Ascending aorta (tissue), 2 donors: ENCODE results near the gene RNF187. TPM values are rescaled to one million over a fixed set of nuclear protein-coding genes. Genes with fewer than 3 reads are reported as not detected.

Source experiments
- DNase-seq, 2 donors: peaks; one replicate each; pipeline ENCODE4 v3.0.0-alpha.2; 2019; ENCODE audit warnings: low spot score in 2 of 2
- H3K27ac ChIP-seq, 2 donors: fragments of 200-600 bp; sonication (generic); one replicate each; pipeline ENCODE4 v1.5.1; 2016 to 2017; ENCODE audit warnings: mild to moderate bottlenecking in 1 of 2
- H3K27me3 ChIP-seq: fragments of 200-600 bp; sonication (generic); one replicate; pipeline ENCODE4 v1.5.1; 2017
- H3K36me3 ChIP-seq, 2 donors: fragments of 200-600 bp; sonication (generic); one replicate each; pipeline ENCODE4 v1.5.1; 2016
- H3K4me1 ChIP-seq, 2 donors: fragments of 200-600 bp; sonication (generic); one replicate each; pipeline ENCODE4 v1.5.1; 2016 to 2017; ENCODE audit warnings: mild to moderate bottlenecking in 1 of 2
- H3K4me3 ChIP-seq, 2 donors: fragments of 200-600 bp; sonication (generic); one replicate each; pipeline ENCODE4 v1.5.1; 2016 to 2017; ENCODE audit warnings: mild to moderate bottlenecking in 1 of 2
- H3K9me3 ChIP-seq, 2 donors: fragments of 200-600 bp; sonication (generic); one replicate each; pipeline ENCODE4 v1.5.1; 2016
- intact Hi-C: fragments of 100-400 bp; cut with DNase I; formaldehyde crosslinking; loops from one replicate; pipeline ENCODE4 v1.15.1; 2023
- total RNA-seq: library from RNA; depleted of rRNA; stranded (reverse); fragments of >200 nt; gene quantifications from one replicate; pipeline ENCODE4 v1.1.0, GENCODE V29; 2016
- TF ChIP-seq, protein P1 (sequence below), 3 experiments: fragments of 200-600 bp in 2 of 3; fragments of 450-650 bp in 1 of 3; sonication (generic) in 2 of 3; IDR thresholded peaks; one replicate each; pipeline ENCODE4 v1.5.1; 2016 to 2019; ENCODE audit warnings: antibody characterized with exemption in 3 of 3, mild to moderate bottlenecking in 1 of 3, moderate library complexity in 1 of 3

Gene RNF187
- total RNA-seq, 1 donor from 2014 or later, result 24.3 TPM

DNA sequence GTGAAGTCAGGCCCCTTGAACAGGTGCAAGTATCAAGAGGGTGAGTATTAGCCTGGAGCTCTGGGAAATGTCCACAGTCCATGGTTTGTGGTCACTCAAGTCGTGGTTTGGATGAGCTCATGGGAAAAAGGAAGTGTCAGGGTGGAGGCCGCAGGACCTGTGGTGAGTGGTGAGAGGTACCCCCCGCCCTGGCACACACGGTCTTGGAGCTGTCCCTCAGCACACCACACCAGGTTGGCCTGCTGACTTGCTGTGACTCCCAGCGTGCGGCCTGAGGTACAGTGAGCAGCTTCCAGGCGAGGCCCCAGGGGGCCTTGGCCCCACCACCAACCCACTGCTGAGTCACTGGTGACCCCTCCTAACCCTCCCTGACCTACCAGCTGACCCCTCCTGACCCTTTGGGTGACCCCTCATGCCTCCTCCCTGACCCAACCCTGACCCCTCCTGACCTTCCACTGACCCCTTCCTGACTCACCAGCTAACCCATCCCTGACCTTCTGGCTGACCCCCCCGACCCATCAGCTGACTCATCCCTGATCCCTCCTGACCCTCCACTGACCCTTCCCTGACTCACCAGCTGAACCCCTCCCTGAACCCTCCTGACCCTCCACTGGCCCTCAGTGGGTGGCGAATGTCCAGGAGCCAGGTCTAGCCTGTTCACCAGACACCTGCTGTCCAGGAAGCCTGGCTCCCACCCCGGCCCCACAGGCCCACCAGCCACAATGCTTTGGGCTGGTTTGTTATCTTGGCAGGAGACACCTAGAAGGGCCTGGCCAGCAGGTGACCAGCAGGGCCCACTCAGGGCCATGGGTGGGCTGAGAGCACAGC lies 34.8 kb upstream of the RNF187 start:
- intact Hi-C loops, result no loop called here
- Histone ChIP-seq H3K4me3 (no peak overlapping the region), H3K27me3 (no peaks in the 10 kb centered on the region), H3K4me1 (peaks cover 0 to 4% of the 10 kb centered on the region in 2 donors), H3K9me3 (no peaks in the 10 kb centered on the region), H3K36me3 (no peaks in the 10 kb centered on the region), H3K27ac (no peak overlapping the region)
- TF ChIP-seq, protein P1, sequence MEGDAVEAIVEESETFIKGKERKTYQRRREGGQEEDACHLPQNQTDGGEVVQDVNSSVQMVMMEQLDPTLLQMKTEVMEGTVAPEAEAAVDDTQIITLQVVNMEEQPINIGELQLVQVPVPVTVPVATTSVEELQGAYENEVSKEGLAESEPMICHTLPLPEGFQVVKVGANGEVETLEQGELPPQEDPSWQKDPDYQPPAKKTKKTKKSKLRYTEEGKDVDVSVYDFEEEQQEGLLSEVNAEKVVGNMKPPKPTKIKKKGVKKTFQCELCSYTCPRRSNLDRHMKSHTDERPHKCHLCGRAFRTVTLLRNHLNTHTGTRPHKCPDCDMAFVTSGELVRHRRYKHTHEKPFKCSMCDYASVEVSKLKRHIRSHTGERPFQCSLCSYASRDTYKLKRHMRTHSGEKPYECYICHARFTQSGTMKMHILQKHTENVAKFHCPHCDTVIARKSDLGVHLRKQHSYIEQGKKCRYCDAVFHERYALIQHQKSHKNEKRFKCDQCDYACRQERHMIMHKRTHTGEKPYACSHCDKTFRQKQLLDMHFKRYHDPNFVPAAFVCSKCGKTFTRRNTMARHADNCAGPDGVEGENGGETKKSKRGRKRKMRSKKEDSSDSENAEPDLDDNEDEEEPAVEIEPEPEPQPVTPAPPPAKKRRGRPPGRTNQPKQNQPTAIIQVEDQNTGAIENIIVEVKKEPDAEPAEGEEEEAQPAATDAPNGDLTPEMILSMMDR (IDR thresholded peaks at IDR 0.05), result no peak
- DNase-seq, result no peak

GRCh38 chr1:228453022-228453560 lies 34.1 kb upstream of the RNF187 start:
- no peak for DNase-seq
- no peaks in the 10 kb centered on the region for H3K27me3 ChIP-seq
- H3K9me3 ChIP-seq, result no peaks in the 10 kb centered on the region
- H3K4me3 ChIP-seq, result no peak overlapping the region
- TF ChIP-seq, protein P1 (IDR thresholded peaks at IDR 0.05), result no peak
- intact Hi-C loops, result no loop called here
- H3K36me3 ChIP-seq, result no peaks in the 10 kb centered on the region
- peaks cover 0 to 8% of the 10 kb centered on the region in 2 donors for H3K4me1 ChIP-seq
- no peak overlapping the region for H3K27ac ChIP-seq

- no peaks in the 10 kb centered on the region for H3K36me3 ChIP-seq
- H3K4me3 ChIP-seq, result no peak overlapping the region
- TF ChIP-seq, protein P1 (IDR thresholded peaks at IDR 0.05), result no peak
- no peak for DNase-seq
- H3K9me3 ChIP-seq, result no peaks in the 10 kb centered on the region
- intact Hi-C loops, result no loop called here
- no peak overlapping the region for H3K27ac ChIP-seq
- H3K27me3 ChIP-seq, result no peaks in the 10 kb centered on the region
- peaks cover 0 to 8% of the 10 kb centered on the region in 2 donors for H3K4me1 ChIP-seq
Measured at GRCh38 chr1:228453614-228454013, 33.6 kb upstream of the RNF187 start.

DNA sequence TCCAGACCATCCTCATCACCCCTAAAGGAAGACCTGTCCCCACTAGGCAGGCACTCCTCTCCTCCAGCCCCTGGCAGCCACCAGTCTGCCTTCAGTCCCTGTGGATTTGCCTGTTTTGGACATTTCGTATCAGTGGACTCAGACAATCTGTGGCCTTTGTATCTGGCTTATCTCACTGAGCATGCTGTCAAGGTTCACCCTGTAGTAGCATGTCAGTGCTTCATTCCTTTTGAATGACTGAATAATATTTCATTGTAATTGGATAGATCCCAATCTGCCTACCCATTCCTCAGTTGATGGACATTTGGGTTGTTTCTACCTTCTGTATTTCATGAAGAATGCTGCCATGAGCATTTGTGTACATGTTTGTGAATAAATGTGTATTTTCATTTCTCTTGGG lies 32.9 kb upstream of the RNF187 start:
- no peak for DNase-seq
- H3K4me1 ChIP-seq, result peaks cover 3 to 8% of the 10 kb centered on the region in 2 donors
- TF ChIP-seq, protein P1 (IDR thresholded peaks at IDR 0.05), result no peak
- peaks cover 2% of the 10 kb centered on the region for H3K27me3 ChIP-seq
- H3K9me3 ChIP-seq, result no peaks in the 10 kb centered on the region
- no peaks in the 10 kb centered on the region for H3K36me3 ChIP-seq
- intact Hi-C loops, result no loop called here
- H3K27ac ChIP-seq, result no peak overlapping the region
- no peak overlapping the region for H3K4me3 ChIP-seq

DNA sequence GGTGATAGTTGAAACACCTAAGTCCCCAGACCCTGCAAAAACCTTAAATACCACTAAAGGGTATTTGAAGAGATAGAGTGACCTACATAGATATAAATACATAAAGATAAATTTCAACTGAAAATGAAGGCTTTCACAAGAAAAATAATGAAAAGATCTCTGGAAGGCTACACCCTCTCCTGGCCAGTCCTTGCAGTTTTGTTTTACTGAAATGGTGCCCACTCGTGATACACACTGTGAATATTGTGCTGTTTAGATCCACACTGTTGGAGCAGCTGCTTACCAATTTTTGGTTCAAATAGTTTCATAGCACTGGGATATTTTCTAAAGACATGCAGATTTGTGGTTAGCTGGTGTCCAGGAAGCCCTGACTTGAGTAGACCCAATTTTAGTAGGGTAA lies 31.5 kb upstream of the RNF187 start:
- Histone ChIP-seq H3K36me3 (no peaks in the 10 kb centered on the region), H3K9me3 (no peaks in the 10 kb centered on the region), H3K4me1 (peaks cover 5 to 8% of the 10 kb centered on the region in 2 donors), H3K27me3 (peaks cover 6% of the 10 kb centered on the region), H3K27ac (no peak overlapping the region), H3K4me3 (no peak overlapping the region)
- TF ChIP-seq, protein P1 (IDR thresholded peaks at IDR 0.05), result no peak
- intact Hi-C loops, result no loop called here
- DNase-seq, result no peak
